ENCODE data around the gene ZNF487.

- TF ChIP-seq CTCF (IDR thresholded peaks at IDR 0.05 in 2 of 3, conservative IDR thresholded peaks at IDR 0.05 in 1 of 3; ENCODE audit: borderline replicate concordance in 1 of 3, insufficient read depth in 1 of 3, low read depth in 2 of 3, low read length in 2 of 3) = no peak
- no peak for TF ChIP-seq CEBPB (IDR thresholded peaks at IDR 0.05; ENCODE audit: low read depth)
- no peak for TF ChIP-seq ZNF274 (IDR thresholded peaks at IDR 0.05; ENCODE audit: low read depth, low read length)
- no peak for TF ChIP-seq POLR2AphosphoS5 (IDR thresholded peaks at IDR 0.05; ENCODE audit: low read depth, low read length)
- no peak for TF ChIP-seq POLR2A (IDR thresholded peaks at IDR 0.05; ENCODE audit: borderline replicate concordance, extremely low read depth, insufficient read depth, insufficient read length)
- no peak for TF ChIP-seq SIN3A (IDR thresholded peaks at IDR 0.05; ENCODE audit: low read depth)
- no peak for TF ChIP-seq RAD21 (IDR thresholded peaks at IDR 0.05; ENCODE audit: low read depth)
- no peak for TF ChIP-seq MAX (IDR thresholded peaks at IDR 0.05)
- no peak for TF ChIP-seq SP1 (IDR thresholded peaks at IDR 0.05; ENCODE audit: low read depth)
- TF ChIP-seq EGR1 (IDR thresholded peaks at IDR 0.05; ENCODE audit: low read depth) = no peak
- TF ChIP-seq ZBTB33 (IDR thresholded peaks at IDR 0.05; ENCODE audit: extremely low read depth, insufficient replicate concordance, low read length) = no peak
- no peak for TF ChIP-seq EZH2 (IDR thresholded peaks at IDR 0.05)
- no peak for TF ChIP-seq REST (IDR thresholded peaks at IDR 0.05; ENCODE audit: low read depth)
These were observed 21.3 kb downstream of the ZNF487 start for GRCh38 chr10:43458227-43458626.

All from HCT116 (cell line).